Right lobe of liver (tissue), 4 donors: ENCODE results near the gene PLEKHO1.

Experiments
- POLR2A ChIP-seq: fragments of 450-650 bp; IDR thresholded peaks from one replicate; pipeline ENCODE4 v1.6.1; 2017; ENCODE audit warnings: antibody characterized with exemption, mild to moderate bottlenecking
- TF ChIP-seq, protein P1 (sequence below), 4 donors: fragments of 200-600 bp in 3 of 4; fragments of 450-650 bp in 1 of 4; IDR thresholded peaks; one replicate each; pipeline versions ENCODE4 v1.5.1 to v1.8.0; 2016 to 2022; ENCODE audit warnings: antibody characterized with exemption in 4 of 4, mild to moderate bottlenecking in 2 of 4
- donor health status: DM: no; HTN: no; CAD: no.
- donor health status: DM: no; HTN: no; CAD: no.
- donor health status: DM: no; HTN: yes; CAD: no.

DNA sequence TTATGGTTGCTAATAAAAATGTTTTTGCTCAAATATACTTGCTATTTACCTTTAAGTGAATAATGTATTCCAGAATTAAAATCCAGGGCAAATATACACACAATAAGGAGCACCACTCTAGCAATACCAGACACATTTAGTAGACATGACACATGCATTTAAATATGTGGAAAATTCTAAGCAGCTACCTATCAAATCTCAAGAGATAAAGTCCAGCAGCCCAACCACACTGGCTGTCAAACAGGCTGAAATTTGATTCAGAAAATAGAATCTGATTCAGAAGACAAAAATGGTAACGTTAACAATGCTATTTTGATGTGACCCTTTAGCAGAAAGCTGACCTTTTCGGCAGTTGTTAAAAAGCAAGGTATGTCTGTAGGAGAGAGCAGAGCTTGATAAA is 42.3 kb downstream of the PLEKHO1 start:
- TF ChIP-seq, protein P1, sequence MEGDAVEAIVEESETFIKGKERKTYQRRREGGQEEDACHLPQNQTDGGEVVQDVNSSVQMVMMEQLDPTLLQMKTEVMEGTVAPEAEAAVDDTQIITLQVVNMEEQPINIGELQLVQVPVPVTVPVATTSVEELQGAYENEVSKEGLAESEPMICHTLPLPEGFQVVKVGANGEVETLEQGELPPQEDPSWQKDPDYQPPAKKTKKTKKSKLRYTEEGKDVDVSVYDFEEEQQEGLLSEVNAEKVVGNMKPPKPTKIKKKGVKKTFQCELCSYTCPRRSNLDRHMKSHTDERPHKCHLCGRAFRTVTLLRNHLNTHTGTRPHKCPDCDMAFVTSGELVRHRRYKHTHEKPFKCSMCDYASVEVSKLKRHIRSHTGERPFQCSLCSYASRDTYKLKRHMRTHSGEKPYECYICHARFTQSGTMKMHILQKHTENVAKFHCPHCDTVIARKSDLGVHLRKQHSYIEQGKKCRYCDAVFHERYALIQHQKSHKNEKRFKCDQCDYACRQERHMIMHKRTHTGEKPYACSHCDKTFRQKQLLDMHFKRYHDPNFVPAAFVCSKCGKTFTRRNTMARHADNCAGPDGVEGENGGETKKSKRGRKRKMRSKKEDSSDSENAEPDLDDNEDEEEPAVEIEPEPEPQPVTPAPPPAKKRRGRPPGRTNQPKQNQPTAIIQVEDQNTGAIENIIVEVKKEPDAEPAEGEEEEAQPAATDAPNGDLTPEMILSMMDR (IDR thresholded peaks at IDR 0.05): no peak
- no peak for TF ChIP-seq POLR2A
